ENCODE measurements around the gene MIER2.

MIER2 gene

DNA sequence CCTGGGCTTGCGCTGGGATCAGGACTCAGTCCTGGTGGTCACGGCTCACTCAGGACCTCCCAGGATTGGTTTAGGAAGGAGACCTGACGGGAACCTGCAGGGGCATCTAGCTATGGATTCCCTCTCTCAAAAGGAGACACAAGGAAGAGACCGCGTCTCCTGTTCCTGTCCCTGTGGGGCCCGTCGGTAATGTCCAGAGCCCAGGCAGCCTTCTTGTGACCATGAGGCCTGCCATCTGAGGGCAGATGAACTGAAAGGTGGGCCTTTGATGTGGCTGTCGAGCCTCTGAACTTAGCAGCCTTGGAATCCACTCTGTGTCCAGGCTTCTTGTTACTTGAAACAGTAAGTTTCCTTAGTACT is 31.5 kb upstream of the MIER2 start:
- ChIA-PET POLR2A (no interaction called here), CTCF (no interaction called here)
- DNase-seq (ENCODE audit: extremely low spot score) = no peak
- TF ChIP-seq, protein P1, sequence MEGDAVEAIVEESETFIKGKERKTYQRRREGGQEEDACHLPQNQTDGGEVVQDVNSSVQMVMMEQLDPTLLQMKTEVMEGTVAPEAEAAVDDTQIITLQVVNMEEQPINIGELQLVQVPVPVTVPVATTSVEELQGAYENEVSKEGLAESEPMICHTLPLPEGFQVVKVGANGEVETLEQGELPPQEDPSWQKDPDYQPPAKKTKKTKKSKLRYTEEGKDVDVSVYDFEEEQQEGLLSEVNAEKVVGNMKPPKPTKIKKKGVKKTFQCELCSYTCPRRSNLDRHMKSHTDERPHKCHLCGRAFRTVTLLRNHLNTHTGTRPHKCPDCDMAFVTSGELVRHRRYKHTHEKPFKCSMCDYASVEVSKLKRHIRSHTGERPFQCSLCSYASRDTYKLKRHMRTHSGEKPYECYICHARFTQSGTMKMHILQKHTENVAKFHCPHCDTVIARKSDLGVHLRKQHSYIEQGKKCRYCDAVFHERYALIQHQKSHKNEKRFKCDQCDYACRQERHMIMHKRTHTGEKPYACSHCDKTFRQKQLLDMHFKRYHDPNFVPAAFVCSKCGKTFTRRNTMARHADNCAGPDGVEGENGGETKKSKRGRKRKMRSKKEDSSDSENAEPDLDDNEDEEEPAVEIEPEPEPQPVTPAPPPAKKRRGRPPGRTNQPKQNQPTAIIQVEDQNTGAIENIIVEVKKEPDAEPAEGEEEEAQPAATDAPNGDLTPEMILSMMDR (IDR thresholded peaks at IDR 0.05; ENCODE audit: control extremely low read depth, extremely low read depth, low read depth, missing control alignments) = no peak

DNA sequence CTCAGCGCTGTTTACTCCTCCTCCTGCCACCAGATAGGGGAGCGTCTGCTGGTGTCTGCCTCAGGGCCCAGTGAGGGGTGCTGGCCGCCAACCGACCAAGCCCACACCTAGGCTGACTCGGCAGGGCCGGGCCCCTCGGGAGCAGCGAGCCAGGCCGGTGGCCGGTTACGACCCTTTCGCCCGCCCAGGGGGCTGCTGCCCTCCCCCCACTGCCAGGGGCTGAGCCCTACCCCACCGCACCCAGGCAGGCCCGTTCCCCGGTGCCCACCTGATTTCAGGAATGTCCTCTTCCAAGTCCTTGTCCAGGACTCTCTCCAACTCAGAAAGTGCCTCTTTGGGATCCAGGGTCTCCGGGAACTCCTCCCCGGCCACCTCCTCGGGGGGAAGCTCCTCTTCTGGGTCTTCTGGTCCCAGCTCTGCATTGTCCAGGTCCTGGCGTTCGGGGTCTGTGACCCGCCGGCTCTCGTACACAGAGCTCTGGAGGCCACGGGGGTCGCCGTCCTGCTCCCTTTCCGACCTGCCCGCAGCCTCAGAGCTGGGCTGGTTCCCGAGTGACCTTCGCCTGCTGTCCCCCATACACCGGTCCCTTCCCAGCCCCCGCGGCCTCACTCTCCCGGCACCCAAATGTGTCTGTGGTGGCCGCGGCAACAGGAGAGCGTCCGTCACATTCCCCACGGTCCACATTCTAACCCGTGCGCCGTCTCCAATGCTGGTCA is 31.0 kb upstream of the MIER2 start:
- TF ChIP-seq, protein P1 (IDR thresholded peaks at IDR 0.05; ENCODE audit: control extremely low read depth, extremely low read depth, low read depth, missing control alignments) = no peak
- no peak for DNase-seq (ENCODE audit: extremely low spot score)
- ChIA-PET CTCF (no interaction called here), POLR2A (no interaction called here)

DNA sequence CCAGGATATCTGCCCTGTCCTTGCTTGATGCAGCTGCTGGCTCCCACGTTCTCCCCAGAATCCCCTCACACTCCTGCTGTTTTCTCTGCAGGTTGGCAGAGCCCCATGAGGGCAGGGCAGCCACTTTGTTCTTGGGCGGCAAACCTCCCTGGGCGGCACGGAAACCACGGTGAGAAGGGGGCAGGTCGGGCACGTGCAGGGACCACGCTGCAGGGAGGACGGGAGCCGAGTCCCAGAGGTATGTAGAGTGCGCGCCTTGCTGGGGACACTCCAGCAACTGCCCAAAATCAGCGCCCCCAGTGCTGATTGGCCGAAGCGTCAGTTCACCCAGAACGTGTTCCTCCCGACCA is 30.3 kb upstream of the MIER2 start:
- no peak for DNase-seq (ENCODE audit: extremely low spot score)
- ChIA-PET CTCF (no interaction called here), POLR2A (no interaction called here)
- TF ChIP-seq, protein P1 (IDR thresholded peaks at IDR 0.05; ENCODE audit: control extremely low read depth, extremely low read depth, low read depth, missing control alignments) = no peak

DNA sequence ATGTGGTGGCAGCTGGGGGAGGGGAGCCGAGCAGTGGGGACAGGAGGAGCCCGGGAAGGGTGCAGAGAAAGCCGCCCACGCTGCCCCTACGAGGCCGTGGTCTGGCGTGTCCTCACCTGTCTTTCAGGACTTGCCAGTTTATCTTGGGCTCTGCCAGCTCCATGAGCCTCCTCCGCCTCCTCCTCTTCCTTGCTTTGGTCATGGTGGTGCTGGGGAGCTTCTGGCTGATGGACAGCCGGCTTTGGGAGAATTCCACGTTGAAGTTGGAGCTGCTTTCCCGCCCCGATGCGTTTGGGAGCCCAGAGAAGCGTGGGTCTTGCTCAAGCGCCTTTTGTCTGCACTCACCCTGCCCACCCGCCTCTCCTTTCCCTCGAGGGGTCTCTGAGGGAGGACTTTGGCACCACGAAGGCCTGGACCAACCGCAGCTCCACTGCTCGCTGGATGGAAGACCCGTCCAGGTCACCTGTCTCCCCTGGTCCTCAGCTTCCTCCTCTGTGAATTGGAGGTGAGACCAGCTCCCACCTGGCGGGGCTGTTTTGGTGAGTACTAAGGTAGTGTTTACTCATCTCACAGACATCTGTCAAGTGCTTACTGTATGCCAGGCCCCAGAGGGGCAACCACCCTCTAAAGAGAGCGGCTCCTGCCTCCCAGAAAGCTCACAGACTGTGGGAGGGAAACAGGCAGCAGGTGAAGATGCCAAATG is 29.7 kb upstream of the MIER2 start:
- no peak for DNase-seq (ENCODE audit: extremely low spot score)
- ChIA-PET CTCF (no interaction called here), POLR2A (no interaction called here)

DNA sequence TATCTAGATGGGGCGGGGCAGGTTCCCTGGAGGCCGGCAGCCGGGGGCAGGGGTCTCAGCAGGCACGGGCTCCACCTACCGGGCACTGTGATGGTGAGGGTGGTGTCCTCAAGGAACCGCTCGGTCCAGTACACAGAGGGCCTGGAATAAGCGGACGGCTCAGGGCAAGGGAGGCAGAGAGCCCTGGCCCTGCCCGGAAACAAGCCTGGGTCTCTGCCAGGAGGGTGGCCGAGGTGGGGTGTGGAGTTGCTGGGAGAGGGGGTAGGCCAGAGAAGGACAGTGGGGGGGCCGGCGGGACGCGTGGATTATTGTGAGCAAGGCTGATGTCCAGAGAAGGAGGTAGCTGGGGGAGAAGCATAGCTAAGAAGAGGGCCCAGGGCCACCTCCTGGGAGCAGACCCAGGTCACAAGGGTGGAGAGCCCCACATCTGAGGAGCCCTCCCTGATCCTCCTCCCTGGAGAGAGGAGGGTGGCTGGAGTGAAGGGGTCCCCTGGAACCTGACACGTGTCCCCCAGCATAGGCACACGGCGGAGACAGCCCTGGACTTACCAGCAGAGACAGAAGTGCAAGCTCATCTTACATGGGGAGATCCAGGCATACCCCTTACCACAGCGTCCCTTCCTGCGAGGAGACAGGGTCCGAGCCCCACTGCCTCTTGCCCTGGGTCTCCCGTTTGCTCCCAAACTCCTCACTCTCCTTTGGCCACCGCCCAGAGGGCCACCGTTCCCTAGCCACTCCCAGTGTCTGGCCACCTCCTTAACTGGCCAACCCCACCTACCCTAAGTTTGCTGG is 29.0 kb upstream of the MIER2 start:
- ChIA-PET CTCF (no interaction called here), POLR2A (no interaction called here)
- DNase-seq (ENCODE audit: extremely low spot score) = no peak
- TF ChIP-seq, protein P1 (IDR thresholded peaks at IDR 0.05; ENCODE audit: control extremely low read depth, extremely low read depth, low read depth, missing control alignments) = no peak

More for the DNA sequence above, 29.7 kb upstream of the MIER2 start:
- TF ChIP-seq, protein P1 (IDR thresholded peaks at IDR 0.05; ENCODE audit: control extremely low read depth, extremely low read depth, low read depth, missing control alignments) = no peak

DNA sequence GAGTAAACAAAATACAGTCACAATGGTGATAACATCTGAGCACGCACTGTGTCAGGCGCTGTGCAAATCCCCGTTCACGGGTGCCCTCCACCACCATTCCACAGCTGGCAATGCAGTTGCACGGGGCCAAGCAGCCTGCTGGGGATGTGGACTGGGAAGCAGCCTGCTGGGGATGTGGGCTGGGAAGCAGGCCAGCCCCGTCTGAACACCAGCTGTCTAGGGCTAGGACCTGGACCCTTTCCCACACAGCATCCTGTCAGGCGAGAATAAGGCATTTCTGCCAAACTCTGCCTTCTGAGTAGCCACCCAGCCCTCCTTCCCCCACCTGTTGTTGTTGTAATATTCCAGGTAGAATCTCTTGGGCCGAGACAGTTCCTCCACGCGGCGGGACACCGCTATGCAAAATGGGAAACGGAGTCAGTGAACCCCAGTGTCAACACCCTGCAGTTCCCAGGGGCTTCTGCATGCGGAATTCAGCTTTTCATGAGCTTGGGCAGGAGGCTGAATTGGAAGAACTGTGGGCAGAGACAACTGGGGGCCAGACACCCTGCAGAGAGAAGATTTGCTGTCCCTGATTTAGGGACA is 27.8 kb upstream of the MIER2 start:
- DNase-seq (ENCODE audit: extremely low spot score) = no peak
- ChIA-PET POLR2A (no interaction called here), CTCF (no interaction called here)
- TF ChIP-seq, protein P1 (IDR thresholded peaks at IDR 0.05; ENCODE audit: control extremely low read depth, extremely low read depth, low read depth, missing control alignments) = no peak
